ENCODE results near the gene RALGPS2. TPM values are rescaled to one million over a fixed set of nuclear protein-coding genes. Genes with fewer than 3 reads are reported as not detected.

The RALGPS2 gene
- total RNA-seq, 1 experiment from 2014 or later = 19.3 TPM

DNA sequence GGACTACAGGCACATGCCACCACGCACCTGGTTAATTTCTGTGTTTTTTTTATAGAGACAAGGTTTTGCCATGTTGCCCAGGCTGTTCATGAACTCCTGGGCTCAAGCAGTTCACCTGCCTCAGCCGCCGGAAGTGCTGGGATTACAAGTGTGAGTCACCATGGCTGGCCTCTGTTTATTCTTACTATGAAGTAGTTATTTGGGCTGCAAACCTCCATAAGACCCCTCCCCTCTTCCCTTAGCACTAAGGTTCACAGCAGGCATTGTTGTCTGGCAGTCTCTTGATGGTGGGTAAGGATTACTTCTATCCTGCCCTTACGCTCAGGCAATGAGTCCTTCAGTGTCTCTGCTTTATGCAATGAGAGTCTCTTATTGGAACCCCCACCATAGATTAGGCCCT is 94.1 kb downstream of the RALGPS2 start:
- ATAC-seq (no peak), DNase-seq (peak; percentile 19)
- no peaks in the 10 kb centered on the region for H3K9me3 ChIP-seq (ENCODE audit: low read length)
- no peaks in the 10 kb centered on the region for H3K36me3 ChIP-seq (ENCODE audit: low read depth, low read length)
- no peak overlapping the region for H2AFZ ChIP-seq (ENCODE audit: low read length)
- H3K27ac ChIP-seq (ENCODE audit: low read length) = no peak overlapping the region
- H3K27me3 ChIP-seq (ENCODE audit: low read length) = no peaks in the 10 kb centered on the region
- no peaks in the 10 kb centered on the region for H3K9me2 ChIP-seq (replicated peaks; ENCODE audit: low read length)
- H3K4me1 ChIP-seq (ENCODE audit: insufficient read depth, low read length) = 0 out of 2 replicates have a peak, but pooled peaks cover 4% of the 10 kb centered on the region
- BruUV-seq (replicated peaks) = no TSS peak
- CTCF ChIA-PET = no interaction called here
- H3K9ac ChIP-seq (ENCODE audit: low read length) = no peak overlapping the region
- TF ChIP-seq EZH2phosphoT487 (IDR thresholded peaks at IDR 0.05; ENCODE audit: borderline replicate concordance, low read length) (no peak), EZH2 (IDR thresholded peaks at IDR 0.05; ENCODE audit: low read length, unreplicated experiment) (no peak)
- TF ChIP-seq, protein P1, sequence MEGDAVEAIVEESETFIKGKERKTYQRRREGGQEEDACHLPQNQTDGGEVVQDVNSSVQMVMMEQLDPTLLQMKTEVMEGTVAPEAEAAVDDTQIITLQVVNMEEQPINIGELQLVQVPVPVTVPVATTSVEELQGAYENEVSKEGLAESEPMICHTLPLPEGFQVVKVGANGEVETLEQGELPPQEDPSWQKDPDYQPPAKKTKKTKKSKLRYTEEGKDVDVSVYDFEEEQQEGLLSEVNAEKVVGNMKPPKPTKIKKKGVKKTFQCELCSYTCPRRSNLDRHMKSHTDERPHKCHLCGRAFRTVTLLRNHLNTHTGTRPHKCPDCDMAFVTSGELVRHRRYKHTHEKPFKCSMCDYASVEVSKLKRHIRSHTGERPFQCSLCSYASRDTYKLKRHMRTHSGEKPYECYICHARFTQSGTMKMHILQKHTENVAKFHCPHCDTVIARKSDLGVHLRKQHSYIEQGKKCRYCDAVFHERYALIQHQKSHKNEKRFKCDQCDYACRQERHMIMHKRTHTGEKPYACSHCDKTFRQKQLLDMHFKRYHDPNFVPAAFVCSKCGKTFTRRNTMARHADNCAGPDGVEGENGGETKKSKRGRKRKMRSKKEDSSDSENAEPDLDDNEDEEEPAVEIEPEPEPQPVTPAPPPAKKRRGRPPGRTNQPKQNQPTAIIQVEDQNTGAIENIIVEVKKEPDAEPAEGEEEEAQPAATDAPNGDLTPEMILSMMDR (conservative IDR thresholded peaks at IDR 0.05; ENCODE audit: low read depth, low read length) = no peak
- H4K20me1 ChIP-seq (ENCODE audit: low read length) = no peaks in the 10 kb centered on the region
- POLR2A ChIA-PET (ENCODE audit: unreplicated experiment) = no interaction called here
- H3F3A ChIP-seq (ENCODE audit: low read length, unreplicated experiment) = no peaks in the 10 kb centered on the region
- no peaks in the 10 kb centered on the region for H3K79me2 ChIP-seq (ENCODE audit: low read length)
- intact Hi-C loops (cut with micrococcal nuclease) = no loop called here
- H3K4me3 ChIP-seq (ENCODE audit: low read length) = no peak overlapping the region
- H3K4me2 ChIP-seq (ENCODE audit: low read length) = no peak overlapping the region

DNA sequence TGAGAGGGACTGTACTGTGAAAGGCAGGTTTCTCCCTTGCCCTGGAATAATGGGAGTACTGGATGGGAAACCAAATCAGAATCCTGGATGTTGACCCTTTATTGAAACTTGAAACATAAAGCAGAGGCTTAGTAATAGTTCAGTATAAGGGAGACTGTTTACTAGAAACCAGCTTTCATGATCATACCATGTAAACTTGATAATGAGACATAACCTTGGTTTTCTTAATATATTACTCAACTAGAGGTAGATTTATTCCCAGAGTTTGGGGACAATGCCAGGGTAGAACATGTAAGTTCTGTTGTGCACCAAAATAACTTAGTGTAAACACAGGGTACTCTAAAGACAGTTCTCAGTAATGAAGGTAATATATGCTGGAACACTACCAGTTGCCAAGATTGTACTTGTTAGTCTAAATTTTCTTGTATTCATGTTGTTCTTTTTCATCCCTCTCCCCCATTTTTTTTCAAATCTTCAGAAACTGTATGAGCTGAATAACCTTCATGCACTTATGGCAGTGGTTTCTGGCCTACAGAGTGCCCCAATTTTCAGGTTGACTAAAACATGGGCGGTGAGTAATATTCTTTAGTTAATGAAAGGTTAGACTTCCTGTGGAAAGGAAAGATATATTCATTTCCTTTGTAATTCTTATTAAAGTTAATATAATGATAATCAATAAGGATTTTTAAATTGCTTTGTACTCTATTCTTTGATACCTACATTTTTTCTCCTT is 96.3 kb downstream of the RALGPS2 start:
- ChIA-PET CTCF (no interaction called here), POLR2A (ENCODE audit: unreplicated experiment) (no interaction called here)
- intact Hi-C loops (cut with micrococcal nuclease) = no loop called here
- TF ChIP-seq EZH2 (IDR thresholded peaks at IDR 0.05; ENCODE audit: low read length, unreplicated experiment) (no peak), EZH2phosphoT487 (IDR thresholded peaks at IDR 0.05; ENCODE audit: borderline replicate concordance, low read length) (no peak)
- TF ChIP-seq, protein P1 (conservative IDR thresholded peaks at IDR 0.05; ENCODE audit: low read depth, low read length) = no peak
- Histone ChIP-seq H3K27me3 (ENCODE audit: low read length) (no peaks in the 10 kb centered on the region), H3K4me1 (ENCODE audit: insufficient read depth, low read length) (0 out of 2 replicates have a peak, but pooled peaks cover 4% of the 10 kb centered on the region), H4K20me1 (ENCODE audit: low read length) (no peaks in the 10 kb centered on the region), H3K79me2 (ENCODE audit: low read length) (no peaks in the 10 kb centered on the region), H3K27ac (ENCODE audit: low read length) (no peak overlapping the region), H3K9ac (ENCODE audit: low read length) (no peak overlapping the region), H3K36me3 (ENCODE audit: low read depth, low read length) (0 out of 2 replicates have a peak, but pooled peaks cover 4% of the 10 kb centered on the region), H3K9me3 (ENCODE audit: low read length) (no peaks in the 10 kb centered on the region), H3K4me2 (ENCODE audit: low read length) (no peak overlapping the region), H2AFZ (ENCODE audit: low read length) (no peak overlapping the region), H3K9me2 (replicated peaks; ENCODE audit: low read length) (no peaks in the 10 kb centered on the region), H3K4me3 (ENCODE audit: low read length) (no peak overlapping the region), H3F3A (ENCODE audit: low read length, unreplicated experiment) (no peaks in the 10 kb centered on the region)
- DNase-seq (no peak), ATAC-seq (no peak)
- no TSS peak for BruUV-seq (replicated peaks)

DNA sequence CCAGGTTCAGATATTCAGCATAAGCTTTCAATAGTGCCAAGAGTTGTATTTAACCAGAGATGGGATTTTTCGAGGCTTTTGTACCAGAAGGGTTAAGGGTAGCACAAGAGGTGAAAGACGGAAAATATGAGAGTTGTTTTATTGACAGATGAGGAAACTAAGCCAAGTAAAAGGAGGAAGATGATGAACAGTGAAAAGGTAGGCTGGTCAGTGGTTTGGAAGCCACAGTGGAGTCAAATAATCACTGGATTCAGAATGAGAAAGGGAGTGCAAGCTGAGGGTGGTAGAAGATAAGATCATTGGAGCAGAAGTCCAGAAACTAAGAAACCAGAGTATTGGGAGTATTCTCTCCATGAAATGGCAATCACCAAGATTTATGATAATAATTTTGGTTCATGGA is 100.1 kb downstream of the RALGPS2 start:
- Histone ChIP-seq H3F3A (ENCODE audit: low read length, unreplicated experiment) (no peaks in the 10 kb centered on the region), H3K4me3 (ENCODE audit: low read length) (no peak overlapping the region), H3K4me2 (ENCODE audit: low read length) (no peak overlapping the region), H3K4me1 (ENCODE audit: insufficient read depth, low read length) (no peaks in the 10 kb centered on the region), H3K27me3 (ENCODE audit: low read length) (no peaks in the 10 kb centered on the region), H3K9me2 (replicated peaks; ENCODE audit: low read length) (no peaks in the 10 kb centered on the region), H3K9me3 (ENCODE audit: low read length) (no peaks in the 10 kb centered on the region), H3K79me2 (ENCODE audit: low read length) (no peaks in the 10 kb centered on the region), H2AFZ (ENCODE audit: low read length) (no peak overlapping the region), H3K36me3 (ENCODE audit: low read depth, low read length) (0 out of 2 replicates have a peak, but pooled peaks cover 5% of the 10 kb centered on the region), H3K9ac (ENCODE audit: low read length) (no peak overlapping the region), H4K20me1 (ENCODE audit: low read length) (no peaks in the 10 kb centered on the region), H3K27ac (ENCODE audit: low read length) (no peak overlapping the region)
- ATAC-seq = no peak
- CTCF ChIA-PET = no interaction called here
- intact Hi-C loops (cut with micrococcal nuclease) = no loop called here
- POLR2A ChIA-PET (ENCODE audit: unreplicated experiment) = no interaction called here
- TF ChIP-seq, protein P1 (conservative IDR thresholded peaks at IDR 0.05; ENCODE audit: low read depth, low read length) = no peak
- TF ChIP-seq EZH2 (IDR thresholded peaks at IDR 0.05; ENCODE audit: low read length, unreplicated experiment) = no peak
- TF ChIP-seq EZH2phosphoT487 (IDR thresholded peaks at IDR 0.05; ENCODE audit: borderline replicate concordance, low read length) = no peak
- no TSS peak for BruUV-seq (replicated peaks)
- DNase-seq = no peak

Measured in PC-3 (cell line).